ENCODE results near the gene ATP4A.

DNA sequence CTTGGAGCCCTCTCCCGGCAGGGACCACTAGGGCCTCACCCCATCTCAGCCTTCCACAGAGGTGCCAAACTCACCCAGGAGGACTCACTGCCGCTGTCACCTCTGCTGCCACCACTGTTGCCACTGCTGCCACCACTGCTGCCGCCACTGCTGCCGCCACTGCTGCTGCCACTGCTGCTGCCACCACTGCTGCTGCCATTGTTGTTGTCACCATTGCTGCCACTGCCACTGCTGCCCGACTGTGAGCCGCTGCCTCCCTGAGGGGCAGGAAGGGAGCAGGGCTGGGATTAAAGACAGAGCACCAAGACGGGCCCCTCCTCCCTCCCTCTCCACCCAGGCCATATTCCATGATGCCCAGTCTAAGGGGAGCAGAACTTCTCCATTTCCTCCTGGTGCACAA lies 52.1 kb downstream of the ATP4A start:
- no peak for TF ChIP-seq REST (IDR thresholded peaks at IDR 0.05; ENCODE audit: low read depth)
- no peak for TF ChIP-seq CEBPB (IDR thresholded peaks at IDR 0.05)
- TF ChIP-seq, protein P1, sequence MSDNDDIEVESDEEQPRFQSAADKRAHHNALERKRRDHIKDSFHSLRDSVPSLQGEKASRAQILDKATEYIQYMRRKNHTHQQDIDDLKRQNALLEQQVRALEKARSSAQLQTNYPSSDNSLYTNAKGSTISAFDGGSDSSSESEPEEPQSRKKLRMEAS (IDR thresholded peaks at IDR 0.05): no peak
- no peak for TF ChIP-seq TAF1 (IDR thresholded peaks at IDR 0.05; ENCODE audit: low read depth)

Measured in Ishikawa (cell line).